Measurements from ENCODE around the gene ZDHHC11. TPM values are rescaled to one million over a fixed set of nuclear protein-coding genes. Genes with fewer than 3 reads are reported as not detected.

ZDHHC11 gene
- total and polyA plus RNA-seq, 2 of the 4 experiments (the other 2 are of a cell fraction) = 0.36 to 1.6 TPM

- WGBS, 2 experiments (ENCODE audit: extremely low coverage in 2 of 2, insufficient read length in 1 of 2) = 95% methylated on average over 11 of the region's 22 CpGs; no CpG with 5 or more reads in 1 of the 2 experiments
- Histone ChIP-seq H3K4me2 (ENCODE audit: low read depth, low read length) (no peak overlapping the region), H3K9ac (ENCODE audit: low read depth, low read length) (no peak overlapping the region), H3K4me1 (ENCODE audit: control insufficient read depth, insufficient read depth, low read length) (no peaks in the 10 kb centered on the region), H2BK20ac (ENCODE audit: low read depth, low read length) (no peak overlapping the region), H3K36me3 (ENCODE audit: control insufficient read depth, insufficient read depth, low read length) (peaks cover 36% of the 10 kb centered on the region), H3K27ac (ENCODE audit: insufficient read depth, low read length) (no peak overlapping the region), H4K20me1 (ENCODE audit: insufficient read depth, low read length) (peaks cover 19% of the 10 kb centered on the region), H3K56ac (ENCODE audit: extremely low read depth, insufficient read depth, low read length) (no peak overlapping the region), H3K9me1 (ENCODE audit: insufficient read depth, low read length) (peaks cover 2% of the 10 kb centered on the region), H2BK5ac (ENCODE audit: low read depth, low read length, poor library complexity, severe bottlenecking) (no peak overlapping the region), H3K4me3 (ENCODE audit: insufficient read depth, low read depth, low read length) (no peak overlapping the region), H3K14ac (replicated peaks; ENCODE audit: low read depth, low read length) (no peak overlapping the region), H2AK9ac (replicated peaks; ENCODE audit: low read depth, low read length, poor library complexity) (peak overlapping the region; percentile 42), H4K5ac (ENCODE audit: low read depth, low read length) (no peak overlapping the region), H3K18ac (ENCODE audit: low read depth, low read length) (no peak overlapping the region), H2AFZ (replicated peaks; ENCODE audit: low read length, poor library complexity) (peak overlapping the region; percentile 11), H3K79me1 (ENCODE audit: low read depth in 1 of 2, low read length in 2 of 2) (peaks cover 2 to 4% of the 10 kb centered on the region in 2 experiments; a peak in 2 of 4 replicates), H3K9me3 (ENCODE audit: control insufficient read depth, insufficient read depth, low read length) (no peaks in the 10 kb centered on the region), H3K23ac (ENCODE audit: low read depth, low read length) (no peak overlapping the region), H2BK120ac (ENCODE audit: low read depth, low read length) (no peak overlapping the region), H3K4ac (ENCODE audit: low read depth, low read length) (no peak overlapping the region), H3K27me3 (ENCODE audit: control insufficient read depth, insufficient read depth, low read length) (no peaks in the 10 kb centered on the region), H4K91ac (ENCODE audit: insufficient read depth, low read depth, low read length) (no peak overlapping the region), H4K8ac (ENCODE audit: low read depth in 2 of 2, low read length in 2 of 2) (no peak overlapping the region), H2AK5ac (ENCODE audit: low read depth, low read length) (no peak overlapping the region), H2BK15ac (ENCODE audit: low read depth, low read length) (no peak overlapping the region)
- ATAC-seq (ENCODE audit: low read depth) = no peak
- no TSS peak for BruUV-seq (replicated peaks)
- in situ Hi-C loops (cut with MboI; ENCODE audit: low sequenced_read_pairs) (no loop called here), intact Hi-C loops (cut with micrococcal nuclease) (no loop called here), dilution Hi-C loops (cut with HindIII; ENCODE audit: low sequenced_read_pairs, unreplicated experiment) (no loop called here)
- TF ChIP-seq CHD1 (IDR thresholded peaks at IDR 0.05; ENCODE audit: low read depth, low read length) = no peak
- no peak for TF ChIP-seq MXI1 (IDR thresholded peaks at IDR 0.05; ENCODE audit: borderline replicate concordance, low read depth, low read length)
- no peak for TF ChIP-seq MAZ (IDR thresholded peaks at IDR 0.05; ENCODE audit: borderline replicate concordance, low read depth, low read length)
- TF ChIP-seq ELK1 (IDR thresholded peaks at IDR 0.05; ENCODE audit: borderline replicate concordance, low read depth, low read length) = no peak
- no peak for TF ChIP-seq CTCF (conservative IDR thresholded peaks at IDR 0.05; ENCODE audit: low read depth, low read length)
- TF ChIP-seq NFE2L2 (IDR thresholded peaks at IDR 0.05; ENCODE audit: low read depth, low read length) = no peak
- no peak for TF ChIP-seq POLR2A (IDR thresholded peaks at IDR 0.05; ENCODE audit: low read depth, low read length)
- no peak for TF ChIP-seq RAD21 (IDR thresholded peaks at IDR 0.05; ENCODE audit: low read length)
- no peak for TF ChIP-seq RFX5 (IDR thresholded peaks at IDR 0.05; ENCODE audit: low read depth, low read length)
- no peak for TF ChIP-seq SMC3 (IDR thresholded peaks at IDR 0.05; ENCODE audit: low read depth, low read length)
- CTCF ChIA-PET = no interaction called here
- no peak for DNase-seq
- POLR2A ChIA-PET (ENCODE audit: unreplicated experiment) = no interaction called here
These were observed 10.9 kb upstream of the ZDHHC11 start for GRCh38 chr5:861442-862366.
